EH (cell line): ENCODE measurements around the gene SLC47A1.
"Not testable (repeated sequence)": the region's sequence is repeated elsewhere in the genome, so short reads cannot be mapped to it uniquely, and the experiment has no call there.

ENCODE experiments used
- DNase-seq: peaks from one replicate; pipeline ENCODE4 v3.0.0-alpha.2; 2015; ENCODE audit warnings: low read depth

SLC47A1 gene

GRCh38 chr17:19519388-19520291 lies 14.0 kb upstream of the SLC47A1 start:
- DNase-seq: not testable (repeated sequence)

- no peak for DNase-seq
Observed at GRCh38 chr17:19520641-19521040, 13.0 kb upstream of the SLC47A1 start.

- no peak for DNase-seq
Observed at GRCh38 chr17:19523690-19524089, 10.0 kb upstream of the SLC47A1 start.

GRCh38 chr17:19526950-19527349 lies 6.7 kb upstream of the SLC47A1 start:
- DNase-seq: not testable (repeated sequence)

GRCh38 chr17:19531780-19532501 lies 1.7 kb upstream of the SLC47A1 start:
- DNase-seq: no peak

GRCh38 chr17:19533036-19533717 lies 477 bp upstream of the SLC47A1 start:
- no peak for DNase-seq

- peak; percentile 7 for DNase-seq
Observed at GRCh38 chr17:19534562-19535149, 1.0 kb downstream of the SLC47A1 start.

GRCh38 chr17:19537111-19537510 lies 3.5 kb downstream of the SLC47A1 start:
- no peak for DNase-seq

- no peak for DNase-seq
Observed at GRCh38 chr17:19538095-19539039, 4.7 kb downstream of the SLC47A1 start.

GRCh38 chr17:19539040-19539399 lies 5.4 kb downstream of the SLC47A1 start:
- DNase-seq: no peak

GRCh38 chr17:19539841-19540311 lies 6.2 kb downstream of the SLC47A1 start:
- DNase-seq: no peak

- no peak for DNase-seq
Observed at GRCh38 chr17:19540706-19541370, 7.2 kb downstream of the SLC47A1 start.

GRCh38 chr17:19541445-19541844 lies 7.8 kb downstream of the SLC47A1 start:
- DNase-seq: no peak

- no peak for DNase-seq
Observed at GRCh38 chr17:19542247-19542646, 8.6 kb downstream of the SLC47A1 start.

- no peak for DNase-seq
Observed at GRCh38 chr17:19544366-19544765, 10.7 kb downstream of the SLC47A1 start.

- DNase-seq: no peak
Observed at GRCh38 chr17:19546289-19547065, 12.8 kb downstream of the SLC47A1 start.

GRCh38 chr17:19549746-19550623 lies 16.3 kb downstream of the SLC47A1 start:
- no peak for DNase-seq

GRCh38 chr17:19551165-19551564 lies 17.5 kb downstream of the SLC47A1 start:
- DNase-seq: no peak
